ENCODE measurements around the gene TRIM27.
"Not testable (repeated sequence)": the region's sequence is repeated elsewhere in the genome, so short reads cannot be mapped to it uniquely, and the experiment has no call there.

Gene TRIM27

DNA sequence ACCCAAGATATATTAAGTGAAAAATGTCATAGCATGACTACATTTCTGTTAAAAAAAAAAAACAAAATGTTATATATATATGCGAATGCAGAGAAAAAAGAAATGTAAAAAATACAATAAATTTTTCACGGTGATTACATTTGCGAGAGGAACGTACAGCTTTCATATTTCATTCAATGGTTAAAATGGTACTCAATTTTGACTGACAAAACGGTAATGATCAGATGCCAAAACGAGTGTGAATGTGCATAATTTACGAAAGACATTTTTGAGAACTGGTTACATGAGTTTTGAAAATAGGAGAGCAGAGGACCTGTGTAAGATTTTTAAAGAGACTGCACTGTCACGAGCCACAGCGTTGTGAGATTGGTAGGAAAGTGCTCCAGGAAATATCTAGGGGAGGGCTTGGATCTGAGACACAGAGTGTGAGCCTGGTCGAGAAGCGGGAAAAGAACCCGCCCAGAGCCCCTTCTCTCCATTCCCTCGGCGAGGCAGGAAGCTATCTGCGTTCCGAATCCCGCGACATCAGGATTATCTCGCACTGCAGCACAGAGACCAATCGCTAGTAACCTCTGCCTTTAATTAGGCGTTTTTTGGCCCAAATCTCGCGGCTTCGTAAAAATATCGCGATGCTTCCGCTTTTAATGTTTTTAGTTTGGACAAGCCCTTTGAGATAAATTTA, 28.5 kb downstream of the TRIM27 start:
- DNase-seq: peak; percentile 97

DNA sequence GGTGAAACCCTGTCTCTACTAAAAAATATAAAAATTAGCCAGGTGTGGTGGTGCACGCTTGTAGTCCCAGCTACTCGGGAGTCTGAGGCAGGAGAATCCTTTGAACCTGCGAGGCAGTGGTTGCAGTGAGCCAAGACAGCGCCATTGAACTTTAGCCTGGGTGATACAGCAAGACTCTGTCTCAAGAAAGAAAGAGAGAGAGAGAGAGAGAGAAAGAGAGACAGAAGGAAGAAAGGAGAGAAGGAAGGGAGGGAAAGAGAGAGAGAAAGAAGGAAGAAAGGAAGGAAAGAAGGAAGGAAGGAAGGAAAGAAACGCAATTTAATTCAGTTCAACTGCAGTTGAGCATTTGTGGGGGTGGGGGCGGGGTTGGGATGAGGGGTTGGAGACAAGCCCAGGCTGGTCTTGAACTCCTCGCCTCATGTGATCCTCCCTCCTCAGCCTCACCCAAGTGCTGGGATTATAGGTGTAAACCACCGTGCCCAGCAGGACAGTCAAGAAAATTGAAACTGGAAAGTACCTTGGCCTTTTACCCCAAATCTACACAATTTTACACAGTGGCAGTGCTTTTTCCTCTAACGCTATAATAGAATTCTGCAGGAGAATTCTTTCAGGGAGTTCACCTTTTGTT, 30.5 kb downstream of the TRIM27 start:
- no peak for DNase-seq

GRCh38 chr6:28892525-28892924, 31.3 kb downstream of the TRIM27 start:
- DNase-seq: no peak

DNA sequence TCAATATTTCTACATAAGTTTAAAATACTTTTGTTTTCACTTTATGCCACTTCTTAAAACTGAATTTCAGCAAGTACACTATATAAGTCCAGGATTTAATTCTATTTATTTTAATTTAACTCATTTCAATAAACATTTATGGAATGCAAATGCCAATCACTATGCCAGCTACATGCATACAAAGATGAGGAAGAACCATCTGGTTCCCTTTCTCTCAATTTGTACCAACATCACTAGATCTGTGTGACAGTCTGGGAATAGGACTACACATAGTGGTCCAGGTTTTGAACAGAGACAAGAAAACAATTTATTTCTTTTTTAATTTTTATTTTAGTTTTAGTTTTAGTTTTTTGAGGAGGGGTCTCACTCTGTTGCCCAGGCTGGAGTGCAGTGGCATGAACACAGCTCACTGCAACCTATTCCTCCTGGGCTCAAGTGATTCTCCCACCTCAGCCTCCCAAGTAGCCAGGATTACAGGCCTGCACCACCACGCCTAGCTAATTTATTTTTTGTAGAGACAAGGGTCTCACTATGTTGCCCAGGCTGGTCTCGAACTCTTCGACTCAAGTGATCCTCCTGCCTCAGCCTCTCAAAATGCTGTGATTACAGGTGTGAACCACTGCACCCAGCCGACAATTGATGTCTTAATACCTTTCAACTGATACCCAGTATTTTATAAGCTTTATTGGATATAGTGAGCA, 35.8 kb downstream of the TRIM27 start:
- DNase-seq: no peak

- peak; percentile 84 for DNase-seq
These were observed 37.7 kb downstream of the TRIM27 start for GRCh38 chr6:28886079-28886439.

DNA sequence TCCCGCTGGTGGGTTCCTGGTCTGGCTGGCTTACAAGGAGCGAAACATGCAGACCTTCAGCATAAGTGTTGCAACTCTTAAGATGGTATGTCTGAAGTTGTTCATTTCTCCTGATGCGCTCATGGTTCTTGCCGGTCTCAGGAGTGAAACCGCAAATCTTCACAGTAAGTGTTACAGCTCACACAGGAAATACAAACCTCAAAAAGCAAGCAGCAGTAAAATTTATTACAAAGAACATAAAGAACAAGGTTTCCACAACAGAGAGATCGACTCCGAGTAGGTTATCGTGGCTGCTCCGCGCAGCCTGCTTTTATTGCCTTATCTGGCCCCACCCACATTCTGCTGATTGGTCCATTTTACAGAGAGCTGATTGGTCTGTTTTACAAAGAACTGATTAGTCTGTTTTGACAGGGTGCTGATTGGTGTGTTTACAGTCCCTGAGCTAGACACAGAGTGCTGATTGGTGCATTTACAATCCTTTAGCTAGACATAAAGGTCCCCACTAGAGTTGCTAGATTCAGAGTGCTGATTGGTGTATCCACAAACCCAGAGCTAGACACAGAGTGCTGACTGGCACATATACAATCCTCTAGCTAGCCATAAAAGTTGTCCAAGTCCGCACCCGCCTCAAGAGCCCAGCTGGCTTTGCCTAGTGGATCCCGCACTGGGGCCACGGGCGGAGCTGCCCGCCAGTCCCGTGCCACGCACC, 39.2 kb downstream of the TRIM27 start:
- no peak for DNase-seq

DNA sequence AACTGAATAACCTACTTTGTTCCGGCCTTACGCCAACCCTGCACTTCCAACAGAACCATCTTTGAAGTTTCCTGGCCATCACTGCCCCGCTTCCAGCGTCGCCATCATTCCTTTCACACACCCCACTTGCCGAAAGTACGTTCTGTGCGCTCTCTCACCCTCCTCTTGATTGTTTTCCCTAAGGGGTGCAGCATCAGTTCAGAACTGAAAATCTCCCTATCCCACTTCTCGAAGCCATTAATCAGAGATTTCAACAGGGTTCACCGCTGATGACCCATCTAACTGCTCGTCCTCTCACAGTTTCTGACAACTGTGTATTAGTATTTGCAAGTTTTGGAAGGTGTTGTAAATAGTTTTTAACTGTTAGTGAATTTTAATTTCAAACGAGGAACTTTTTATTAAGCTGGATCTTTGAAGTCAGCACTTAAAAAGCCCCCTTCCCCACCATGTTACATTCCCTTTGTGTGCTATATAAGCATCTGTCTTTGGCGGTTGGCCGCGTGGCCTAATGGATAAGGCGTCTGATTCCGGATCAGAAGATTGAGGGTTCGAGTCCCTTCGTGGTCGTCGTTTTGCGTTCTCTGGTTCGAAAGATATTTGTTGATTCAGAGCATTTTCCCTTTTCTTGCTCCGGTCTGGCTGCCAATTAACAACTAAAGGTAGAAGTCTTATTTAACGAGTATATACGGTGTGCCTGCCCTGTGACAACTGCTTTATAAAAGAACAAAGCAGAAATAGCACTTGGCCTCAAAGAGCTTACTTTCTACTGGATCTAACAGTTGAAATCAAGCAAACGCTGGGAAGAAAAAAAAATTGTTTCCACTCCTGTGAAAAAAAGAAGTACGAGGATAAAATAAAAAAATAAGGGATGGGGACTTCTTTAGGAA, 42.6 kb downstream of the TRIM27 start:
- peak; percentile 87 for DNase-seq

GRCh38 chr6:28880519-28880893, 43.3 kb downstream of the TRIM27 start:
- DNase-seq: no peak

GRCh38 chr6:28876710-28877109, 47.1 kb downstream of the TRIM27 start:
- DNase-seq: peak; percentile 54

DNA sequence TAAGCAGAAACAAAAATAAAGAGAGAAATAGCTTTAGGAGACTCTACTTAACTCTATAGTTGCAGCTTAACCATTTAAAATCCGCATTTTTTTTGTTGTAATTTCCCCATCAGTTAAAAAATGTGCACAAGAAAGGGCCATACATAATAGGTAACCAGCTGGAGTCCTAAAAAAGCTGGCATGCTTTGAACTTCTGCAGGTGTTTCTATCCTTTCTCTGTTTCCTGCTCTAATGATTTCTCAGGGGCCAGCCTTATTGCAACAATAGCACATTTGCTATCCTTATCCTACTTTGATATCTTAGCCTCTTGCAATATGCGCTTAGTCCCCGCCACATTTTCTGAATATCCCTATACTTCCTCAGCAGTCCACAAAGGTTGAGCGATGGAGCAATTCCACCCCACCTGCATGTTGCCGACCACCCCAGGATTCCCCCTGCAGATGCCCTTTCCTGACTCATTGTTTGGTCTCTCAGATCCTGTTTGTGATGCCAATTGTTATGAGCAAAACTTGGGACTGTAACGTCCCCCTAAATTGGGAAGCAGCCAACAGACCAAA, 48.5 kb downstream of the TRIM27 start:
- DNase-seq: peak; percentile 47

DNA sequence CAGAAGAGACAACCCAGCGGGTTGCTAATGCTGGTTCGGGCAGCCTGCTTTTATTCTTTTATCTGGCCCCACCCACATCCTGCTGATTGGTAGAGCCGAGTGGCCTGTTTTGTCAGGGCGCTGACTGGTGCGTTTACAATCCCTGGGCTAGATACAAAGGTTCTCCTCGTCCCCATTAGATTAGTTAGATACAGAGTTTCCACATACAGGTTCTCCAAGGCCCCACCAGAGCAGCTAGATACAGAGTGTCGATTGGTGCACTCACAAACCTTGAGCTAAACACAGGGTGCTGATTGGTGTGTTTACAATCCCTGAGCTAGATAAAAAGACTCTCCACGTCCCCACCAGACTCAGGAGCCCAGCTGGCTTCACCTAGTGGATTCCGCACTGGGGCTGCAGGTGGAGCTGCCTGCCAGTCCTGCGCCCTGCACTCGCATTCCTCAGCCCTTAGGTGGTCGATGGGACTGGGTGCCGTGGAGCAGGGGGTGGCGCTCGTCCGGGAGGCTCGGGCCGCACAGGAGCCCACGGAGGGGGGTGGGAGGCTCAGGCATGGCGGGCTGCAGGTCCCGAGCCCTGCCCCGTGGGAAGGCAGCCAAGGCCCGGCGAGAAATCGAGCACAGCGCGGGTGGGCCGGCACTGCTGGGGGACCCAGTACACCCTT, 51.5 kb downstream of the TRIM27 start:
- not testable (repeated sequence) for DNase-seq

- no peak for DNase-seq
These were observed 52.2 kb downstream of the TRIM27 start for GRCh38 chr6:28871335-28872156.

GRCh38 chr6:28868873-28869272, 54.9 kb downstream of the TRIM27 start:
- DNase-seq: no peak

DNA sequence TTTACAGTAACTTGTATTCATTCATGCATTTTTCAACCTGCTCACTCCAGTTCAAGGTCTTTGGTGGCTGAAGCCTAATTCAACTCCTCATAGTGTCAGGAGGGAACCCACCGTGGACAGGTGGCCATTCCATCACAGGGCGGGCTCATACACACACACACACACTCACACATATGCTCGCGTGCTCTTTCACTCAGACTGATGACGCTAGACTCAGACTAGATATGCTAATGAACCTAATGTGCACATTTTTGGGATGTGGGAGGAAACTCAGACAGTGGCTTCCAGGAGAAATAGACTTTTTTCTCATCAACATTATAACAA, 56.7 kb downstream of the TRIM27 start:
- DNase-seq: no peak

DNA sequence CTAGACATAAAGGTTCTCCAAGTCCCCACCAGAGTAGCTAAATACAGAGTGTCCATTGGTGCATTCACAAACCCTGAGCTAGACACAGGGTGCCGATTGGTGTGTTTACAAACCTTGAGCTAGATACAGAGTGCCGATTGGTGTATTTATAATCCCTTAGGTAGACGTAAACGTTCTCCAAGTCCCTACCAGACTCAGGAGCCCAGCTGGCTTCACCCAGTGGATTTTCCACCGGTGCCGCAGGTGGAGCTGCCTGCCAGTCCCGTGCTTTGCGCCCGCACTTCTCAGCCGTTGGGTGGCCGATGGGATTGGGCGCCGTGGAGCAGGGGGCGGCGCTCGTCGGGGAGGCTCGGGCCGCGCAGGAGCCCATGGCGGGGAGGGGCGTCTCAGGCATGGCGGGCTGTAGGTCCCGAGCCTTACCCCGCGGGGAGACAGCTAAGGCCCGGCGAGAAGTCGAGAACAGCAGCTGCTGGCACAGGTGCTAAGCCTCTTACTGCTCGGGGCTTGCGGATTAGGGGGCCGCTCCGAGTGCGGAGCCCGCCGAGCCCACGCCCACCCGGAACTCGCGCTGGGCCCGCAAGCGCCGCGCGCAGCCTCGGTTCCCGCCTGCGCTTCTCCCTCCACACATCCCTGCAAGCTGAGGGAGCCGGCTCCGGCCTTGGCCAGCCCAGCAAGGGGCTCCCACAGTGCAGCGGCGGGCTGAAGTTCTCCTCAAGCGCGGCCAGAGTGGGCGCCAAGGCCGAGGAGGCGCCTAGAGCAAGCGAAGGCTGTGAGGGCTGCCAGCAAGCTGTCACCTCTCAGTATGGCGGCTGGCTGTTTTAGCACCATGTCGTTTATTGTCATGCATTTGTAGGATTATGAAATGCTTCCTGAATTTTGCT, 57.3 kb downstream of the TRIM27 start:
- DNase-seq: not testable (repeated sequence)

- DNase-seq: no peak
These were observed 58.2 kb downstream of the TRIM27 start for GRCh38 chr6:28865401-28866204.

DNA sequence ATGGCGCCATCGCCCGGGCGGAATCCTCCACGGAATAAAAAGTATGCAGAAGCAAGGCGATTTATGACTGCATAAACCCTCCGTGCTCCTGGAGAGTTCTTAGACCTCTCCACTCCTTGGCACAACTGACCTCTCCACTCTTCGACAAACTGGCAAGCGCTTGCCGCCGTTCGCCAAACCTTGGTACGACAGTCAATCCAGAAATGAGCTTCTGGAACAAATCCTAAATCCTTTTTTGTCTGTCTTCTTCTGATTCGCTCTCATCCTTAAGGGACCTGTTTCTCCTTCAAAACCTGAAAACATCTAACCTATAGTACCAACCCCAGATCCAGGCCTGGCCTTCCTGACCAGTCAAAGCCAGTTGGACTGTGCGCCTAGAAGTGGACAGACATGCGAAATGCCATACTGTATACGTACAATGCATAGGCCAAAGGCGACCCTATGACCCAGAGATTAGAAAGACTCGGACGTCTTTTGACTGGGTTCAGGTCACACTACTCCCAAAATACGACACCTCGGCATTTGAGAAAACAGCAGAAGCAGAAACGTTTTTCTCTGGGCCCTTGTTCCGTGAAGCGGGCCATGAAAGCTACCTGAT, 59.4 kb downstream of the TRIM27 start:
- DNase-seq: no peak

GRCh38 chr6:28863604-28864325, 60.0 kb downstream of the TRIM27 start:
- peak; percentile 87 for DNase-seq
